Upper lobe of left lung (tissue), 4 donors: ENCODE data around the gene PPM1H.

Experiments
- EP300 ChIP-seq, 4 donors: sonication (generic); formaldehyde crosslinking; IDR thresholded peaks; one replicate each; pipeline ENCODE4 v1.5.1; 2017; ENCODE audit warnings: antibody characterized with exemption in 4 of 4, control low read depth in 2 of 4
- POLR2A ChIP-seq, 4 donors: fragments of 450-650 bp; IDR thresholded peaks; one replicate each; pipeline ENCODE4 v1.5.1; 2016 to 2017; ENCODE audit warnings: antibody characterized with exemption in 4 of 4, mild to moderate bottlenecking in 2 of 4
- POLR2AphosphoS5 ChIP-seq, 2 donors: sonication (generic); formaldehyde crosslinking; IDR thresholded peaks; one replicate each; pipeline ENCODE4 v1.5.1; 2017; ENCODE audit warnings: antibody characterized with exemption in 2 of 2
- TF ChIP-seq, protein P1 (sequence below), 6 experiments: fragments of 450-650 bp in 4 of 6; fragments of 200-600 bp in 2 of 6; sonication (generic) in 2 of 6; IDR thresholded peaks; one replicate each; pipeline ENCODE4 v1.5.1; 2016 to 2019; ENCODE audit warnings: antibody characterized with exemption in 6 of 6

DNA sequence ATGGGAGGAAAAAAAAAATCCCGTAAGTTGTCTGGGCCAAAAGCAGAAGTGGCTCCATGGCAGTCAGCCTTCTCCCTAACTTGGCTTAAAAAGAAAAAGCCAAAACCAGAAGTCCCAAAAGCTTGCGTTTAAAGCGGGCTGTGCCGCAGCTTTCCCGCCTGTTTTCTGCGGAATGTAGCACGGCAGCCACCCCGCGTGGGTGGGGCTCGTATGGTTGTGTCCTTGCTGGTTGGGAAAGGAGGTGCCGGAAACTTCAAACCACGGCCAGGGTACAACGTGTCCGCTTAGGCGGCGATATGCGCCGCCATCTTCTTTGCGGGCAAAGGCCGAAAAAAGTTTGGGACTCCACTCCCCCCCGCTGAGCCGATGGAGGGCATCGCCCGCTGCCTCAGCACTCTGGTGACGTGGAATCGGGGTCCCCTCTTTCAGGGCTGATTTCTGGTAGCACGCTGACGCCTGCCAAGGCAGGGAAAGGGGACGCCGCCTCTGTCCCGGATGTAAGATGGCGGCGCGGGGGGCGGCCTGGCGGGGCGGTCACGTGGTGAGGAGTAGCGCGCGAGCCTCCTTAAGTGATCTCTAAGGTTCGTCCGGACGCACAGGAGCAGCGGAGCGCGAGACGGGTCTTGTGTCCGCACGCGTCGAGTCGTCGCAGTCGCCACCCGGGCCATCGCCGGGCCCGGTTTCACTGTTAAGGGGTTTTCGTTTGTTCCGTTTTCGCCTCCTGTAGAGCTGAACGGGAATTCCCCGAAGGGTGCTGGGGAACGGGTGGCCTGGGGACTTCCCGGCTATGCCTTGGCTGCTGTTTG is 332.5 kb downstream of the PPM1H start:
- peak; percentile 55 to 73 for TF ChIP-seq POLR2AphosphoS5 (IDR thresholded peaks at IDR 0.05)
- peak in 1 of 4 donors; percentile 69 for TF ChIP-seq POLR2A (IDR thresholded peaks at IDR 0.05)
- TF ChIP-seq, protein P1, sequence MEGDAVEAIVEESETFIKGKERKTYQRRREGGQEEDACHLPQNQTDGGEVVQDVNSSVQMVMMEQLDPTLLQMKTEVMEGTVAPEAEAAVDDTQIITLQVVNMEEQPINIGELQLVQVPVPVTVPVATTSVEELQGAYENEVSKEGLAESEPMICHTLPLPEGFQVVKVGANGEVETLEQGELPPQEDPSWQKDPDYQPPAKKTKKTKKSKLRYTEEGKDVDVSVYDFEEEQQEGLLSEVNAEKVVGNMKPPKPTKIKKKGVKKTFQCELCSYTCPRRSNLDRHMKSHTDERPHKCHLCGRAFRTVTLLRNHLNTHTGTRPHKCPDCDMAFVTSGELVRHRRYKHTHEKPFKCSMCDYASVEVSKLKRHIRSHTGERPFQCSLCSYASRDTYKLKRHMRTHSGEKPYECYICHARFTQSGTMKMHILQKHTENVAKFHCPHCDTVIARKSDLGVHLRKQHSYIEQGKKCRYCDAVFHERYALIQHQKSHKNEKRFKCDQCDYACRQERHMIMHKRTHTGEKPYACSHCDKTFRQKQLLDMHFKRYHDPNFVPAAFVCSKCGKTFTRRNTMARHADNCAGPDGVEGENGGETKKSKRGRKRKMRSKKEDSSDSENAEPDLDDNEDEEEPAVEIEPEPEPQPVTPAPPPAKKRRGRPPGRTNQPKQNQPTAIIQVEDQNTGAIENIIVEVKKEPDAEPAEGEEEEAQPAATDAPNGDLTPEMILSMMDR (IDR thresholded peaks at IDR 0.05): no peak
- peak in 1 of 4 donors; percentile 81 for TF ChIP-seq EP300 (IDR thresholded peaks at IDR 0.05)
